ENCODE measurements around the gene MMS22L. TPM values are rescaled to one million over a fixed set of nuclear protein-coding genes. Genes with fewer than 3 reads are reported as not detected.
"Not testable (repeated sequence)": the region's sequence is repeated elsewhere in the genome, so short reads cannot be mapped to it uniquely, and the experiment has no call there.

MMS22L gene
- total RNA-seq, 1 donor from 2014 or later = 20.6 TPM

DNA sequence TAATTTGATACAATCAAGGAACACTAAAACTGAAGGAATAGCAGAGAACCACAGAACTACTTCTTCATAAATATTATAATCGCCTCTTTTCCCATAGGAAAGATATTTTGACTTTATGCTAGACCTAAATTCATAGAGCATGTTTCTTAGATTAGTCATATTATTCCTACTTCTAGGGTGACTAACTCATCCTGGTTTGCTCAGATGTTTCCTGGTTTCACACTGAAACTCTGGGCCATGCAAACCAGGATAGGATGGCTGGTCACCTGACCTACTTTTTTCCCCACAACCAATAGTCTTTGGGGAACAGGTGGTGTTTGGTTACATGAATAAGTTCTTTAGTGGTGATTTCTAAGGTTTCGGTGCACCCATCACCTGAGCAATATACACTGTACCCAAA, 42.8 kb downstream of the MMS22L start:
- DNase-seq = no peak

DNA sequence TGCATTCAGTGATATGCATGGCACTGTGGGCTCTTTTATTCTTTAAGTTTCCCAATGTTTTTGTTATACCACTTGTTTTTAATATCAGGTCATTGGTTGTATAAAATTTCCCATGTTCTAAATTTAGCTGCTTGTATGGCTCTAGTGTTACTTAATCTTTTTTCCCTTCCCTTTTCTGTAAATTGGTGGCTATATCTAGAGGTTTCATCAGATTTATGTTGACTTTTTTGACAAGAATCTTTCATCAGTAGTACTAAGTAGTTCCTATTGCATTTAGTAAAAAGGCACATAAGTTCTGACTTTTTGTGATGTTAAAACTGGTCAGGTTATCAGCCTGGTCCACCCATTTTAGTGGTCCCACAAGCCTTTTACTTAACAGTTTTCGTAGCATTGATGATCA, 51.1 kb downstream of the MMS22L start:
- no peak for DNase-seq

DNA sequence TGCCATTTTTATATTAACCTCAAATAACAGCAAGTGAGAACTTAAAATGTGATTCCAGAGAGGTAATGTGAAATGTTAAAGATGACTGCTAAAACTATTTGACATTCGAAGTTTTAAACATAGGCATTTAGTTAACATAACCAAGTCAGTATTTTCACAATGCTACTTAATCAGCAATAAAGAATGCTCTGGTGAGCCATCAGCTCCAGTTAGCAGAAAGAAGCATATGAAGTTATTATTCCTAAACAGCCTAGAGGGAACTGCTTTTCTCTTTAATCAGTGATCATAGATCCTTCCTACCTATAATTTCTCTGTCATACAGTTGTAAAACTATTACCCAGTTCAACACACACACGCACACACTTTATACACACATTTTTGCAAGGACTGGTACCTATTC, 60.1 kb downstream of the MMS22L start:
- no peak for DNase-seq

DNA sequence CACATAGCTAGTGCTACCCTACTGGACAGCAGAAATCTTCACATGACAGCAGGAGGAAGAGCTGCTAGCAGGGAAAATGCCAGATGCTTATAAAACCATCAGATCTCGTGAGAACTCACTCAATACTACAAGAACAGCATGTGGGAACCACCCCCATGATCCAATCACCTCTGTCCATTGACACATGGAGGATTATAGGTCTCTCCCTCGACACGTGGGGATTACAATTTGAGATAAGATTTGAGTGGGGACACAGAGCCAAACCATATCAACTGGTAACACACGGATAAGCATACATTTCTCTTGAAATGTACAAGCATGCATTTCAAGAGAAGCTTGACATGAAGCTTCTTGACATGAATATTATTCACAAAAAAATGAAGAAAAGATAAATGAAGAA, 64.1 kb downstream of the MMS22L start:
- no peak for DNase-seq

DNA sequence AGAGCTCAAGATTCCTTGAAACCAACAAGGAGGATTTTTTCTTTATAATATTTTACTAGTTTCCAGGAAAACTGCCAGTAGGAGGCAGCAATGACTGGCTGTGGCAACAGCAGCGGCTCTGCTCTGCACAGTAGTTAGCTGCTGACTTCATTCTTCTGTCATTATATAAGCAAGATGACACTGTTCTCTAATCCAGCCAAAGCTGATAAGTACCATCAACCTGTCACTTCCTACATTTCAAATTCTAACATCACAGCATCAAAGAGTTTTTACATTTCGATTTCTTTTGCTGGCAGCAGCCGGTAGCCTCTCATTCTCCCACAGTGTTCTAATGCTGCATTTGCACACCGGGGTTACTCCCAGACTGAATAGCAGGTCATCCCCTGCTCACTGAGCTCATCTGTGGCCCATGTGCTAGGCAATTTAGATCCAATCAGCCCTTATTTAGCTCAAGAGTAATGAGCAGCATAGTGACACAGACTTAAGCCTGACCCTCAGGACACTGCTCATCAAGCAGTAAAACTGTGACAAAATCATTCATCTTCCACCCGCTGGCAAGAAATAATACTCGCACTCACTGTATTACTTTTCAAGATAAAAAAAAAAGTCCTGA, 67.8 kb downstream of the MMS22L start:
- peak; percentile 46 for DNase-seq

DNA sequence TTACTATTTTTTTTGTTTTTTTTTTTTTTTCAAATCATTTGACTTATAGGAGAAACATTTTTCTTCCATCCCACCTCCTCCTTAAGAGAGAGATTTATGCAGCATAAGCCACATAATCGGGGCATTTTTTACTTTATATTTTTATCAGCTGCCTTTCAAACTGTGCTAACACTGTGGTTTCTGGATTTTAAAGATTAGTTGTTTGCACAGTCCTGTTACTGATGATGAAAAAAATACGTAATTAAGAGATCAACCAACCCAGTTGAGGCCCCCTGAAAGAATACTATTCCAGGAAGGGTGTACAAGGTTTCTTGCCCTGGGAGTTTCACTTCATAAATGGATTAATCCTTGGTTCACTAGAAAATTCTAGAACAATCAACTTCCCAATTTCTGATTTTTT, 68.3 kb downstream of the MMS22L start:
- no peak for DNase-seq

GRCh38 chr6:97207383-97207782, 75.6 kb downstream of the MMS22L start:
- no peak for DNase-seq

DNA sequence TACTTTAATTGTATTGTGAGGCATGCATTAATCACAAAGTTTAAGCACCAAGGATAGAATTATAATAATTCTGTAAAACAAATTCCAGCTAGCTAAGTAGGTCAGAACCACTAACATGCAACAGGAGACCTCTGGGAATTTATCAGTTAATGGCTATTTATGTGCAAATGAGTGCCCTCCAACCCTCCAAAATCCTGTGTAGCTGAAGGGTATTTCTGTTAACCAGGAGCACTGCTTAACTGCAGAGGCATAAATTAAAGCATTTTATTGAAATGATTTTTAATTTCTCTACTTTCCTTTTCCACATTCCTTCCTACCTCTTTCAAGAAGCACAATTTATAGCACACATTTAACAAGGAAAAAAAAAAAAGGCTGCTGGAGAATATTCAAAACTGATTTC, 77.0 kb downstream of the MMS22L start:
- no peak for DNase-seq

DNA sequence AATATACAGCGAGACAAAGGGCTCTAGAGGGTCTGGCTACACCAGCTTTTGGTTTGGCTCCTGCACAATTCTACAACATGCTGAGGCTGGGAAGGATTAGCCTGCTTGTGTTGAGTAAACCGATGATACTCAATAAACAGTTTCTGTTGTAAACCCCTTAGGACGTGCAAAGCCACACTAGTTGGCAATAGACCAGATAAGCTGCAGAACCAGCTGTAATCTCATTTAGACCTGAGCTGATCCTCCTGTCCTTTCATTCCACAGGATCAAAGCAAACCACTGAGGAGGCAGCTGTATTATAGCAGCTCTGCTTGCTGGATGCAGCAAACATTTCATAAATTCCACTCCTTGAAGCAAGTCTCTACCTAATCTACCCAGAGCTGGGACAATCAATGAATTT, 79.7 kb downstream of the MMS22L start:
- no peak for DNase-seq

- no peak for DNase-seq
Measured at GRCh38 chr6:97198046-97198565, 84.9 kb downstream of the MMS22L start.

- no peak for DNase-seq
Measured at GRCh38 chr6:97195117-97195516, 87.9 kb downstream of the MMS22L start.

- DNase-seq = no peak
Measured at GRCh38 chr6:97189767-97190166, 93.2 kb downstream of the MMS22L start.

DNA sequence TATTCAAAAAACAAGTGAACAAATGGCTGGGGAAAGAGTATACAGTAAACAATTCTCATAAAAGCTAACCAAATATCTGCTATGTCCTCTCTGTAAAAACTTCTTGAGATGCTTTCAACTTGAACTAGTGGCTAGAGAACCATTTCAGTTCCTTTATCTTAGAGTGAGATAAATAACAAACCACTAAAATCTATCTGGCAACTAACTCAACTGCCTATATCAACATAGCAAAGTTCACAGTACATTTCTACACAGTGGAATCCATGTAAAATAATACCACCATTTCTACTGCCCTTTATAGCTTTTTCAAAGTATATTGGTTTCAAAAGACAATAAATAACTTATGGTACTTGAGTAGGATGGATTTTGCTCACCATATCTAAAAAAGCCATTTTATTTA, 95.1 kb downstream of the MMS22L start:
- no peak for DNase-seq

- peak; percentile 16 for DNase-seq
Measured at GRCh38 chr6:97186416-97186999, 96.5 kb downstream of the MMS22L start.

DNA sequence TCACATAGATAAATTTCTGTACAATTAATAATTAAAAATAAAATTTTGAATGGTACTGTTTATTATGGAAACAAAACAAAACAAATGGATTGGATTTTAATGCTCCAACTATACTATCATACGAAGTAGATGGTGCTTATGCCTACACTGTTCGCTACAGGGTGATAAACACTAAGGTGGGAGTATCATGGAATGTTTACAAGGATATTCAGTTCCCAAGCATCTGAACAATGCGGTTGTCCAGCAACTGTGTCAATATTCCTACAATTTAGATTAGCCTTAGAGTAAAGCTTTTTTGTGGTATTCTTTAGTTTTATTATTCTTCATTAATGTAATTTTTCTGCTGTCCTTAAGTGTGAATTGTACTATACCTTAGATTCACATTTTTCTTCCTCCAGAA, 105.1 kb downstream of the MMS22L start:
- DNase-seq = no peak

- DNase-seq = no peak
Measured at GRCh38 chr6:97176468-97176867, 106.5 kb downstream of the MMS22L start.

DNA sequence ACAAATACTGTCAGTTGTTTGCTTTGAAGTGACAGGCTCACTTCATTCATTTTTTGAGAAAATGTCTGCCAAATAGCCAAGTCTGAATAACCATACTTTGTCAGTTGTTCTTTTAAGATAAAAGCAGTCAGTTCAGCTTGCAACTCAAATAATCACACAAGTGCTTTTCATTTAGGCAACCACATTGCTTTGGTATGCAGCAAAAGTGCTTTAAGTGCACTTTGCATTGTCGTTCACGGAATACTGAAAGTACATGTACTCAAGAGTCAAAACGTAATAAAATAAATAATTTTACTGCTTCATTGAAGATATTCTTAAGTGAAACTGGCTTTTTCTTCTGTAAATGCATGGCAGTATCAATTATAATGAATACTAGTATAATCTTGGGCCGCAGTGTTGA, 107.2 kb downstream of the MMS22L start:
- DNase-seq = no peak

DNA sequence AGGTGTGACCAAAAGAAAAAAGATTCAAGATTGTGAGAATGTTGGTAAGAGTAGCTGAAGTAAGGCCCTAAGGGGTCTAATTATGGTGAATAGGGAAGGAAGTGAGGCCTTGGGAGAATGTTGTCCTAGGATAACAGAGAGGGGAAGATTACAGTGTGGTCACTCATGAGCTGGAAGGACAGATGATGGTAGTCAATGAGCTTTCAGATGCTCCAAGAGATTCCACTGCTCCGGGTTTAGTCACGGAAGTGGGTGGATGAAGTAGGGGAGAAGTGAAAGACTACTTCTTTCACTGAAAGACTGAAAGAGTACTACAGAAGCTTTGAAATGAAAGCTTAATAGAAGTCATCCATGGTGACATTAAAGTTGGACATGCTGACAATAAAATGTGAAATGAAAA, 108.5 kb downstream of the MMS22L start:
- no peak for DNase-seq

DNA sequence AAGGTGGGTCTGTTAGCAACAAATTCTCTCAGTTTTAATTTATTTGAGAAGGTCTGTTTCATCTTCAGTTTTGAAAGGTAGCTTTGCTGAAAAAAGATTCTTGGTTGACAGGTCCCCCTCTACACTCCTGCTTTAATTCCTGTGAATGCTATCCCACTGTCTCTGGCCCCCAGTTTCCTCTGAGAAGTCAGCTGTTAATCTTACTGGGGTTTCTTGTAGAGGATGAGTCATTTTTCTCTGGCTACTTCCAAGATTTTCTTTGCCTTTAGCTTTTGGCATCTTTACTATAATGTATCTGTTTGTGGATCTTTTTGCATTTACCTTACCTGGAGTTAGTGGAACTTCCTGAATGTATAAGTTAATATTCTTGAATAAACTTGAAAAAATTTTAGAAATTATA, 122.7 kb downstream of the MMS22L start:
- DNase-seq = no peak

GRCh38 chr6:97155447-97155846, 127.6 kb downstream of the MMS22L start:
- DNase-seq = not testable (repeated sequence)

GRCh38 chr6:97154015-97154414, 129.0 kb downstream of the MMS22L start:
- DNase-seq = no peak

DNA sequence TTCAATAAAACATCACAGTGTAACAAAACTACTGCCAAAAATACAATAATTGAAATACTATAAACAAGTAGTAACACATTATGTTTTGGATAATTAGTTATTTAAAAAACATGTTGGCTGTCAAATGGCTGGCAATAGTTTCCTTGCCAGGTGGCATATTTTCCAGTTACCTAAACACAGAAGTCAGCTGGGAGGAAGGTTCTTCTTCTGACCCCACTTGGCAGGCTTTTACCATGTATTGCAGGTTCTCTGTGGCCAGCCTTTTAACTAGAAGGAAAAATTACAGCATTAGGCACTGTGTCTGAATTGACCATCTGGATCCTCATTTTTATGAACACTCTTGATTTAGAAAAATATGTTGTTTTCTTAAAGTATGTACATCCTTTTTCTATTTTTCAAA, 131.4 kb downstream of the MMS22L start:
- DNase-seq = no peak

DNA sequence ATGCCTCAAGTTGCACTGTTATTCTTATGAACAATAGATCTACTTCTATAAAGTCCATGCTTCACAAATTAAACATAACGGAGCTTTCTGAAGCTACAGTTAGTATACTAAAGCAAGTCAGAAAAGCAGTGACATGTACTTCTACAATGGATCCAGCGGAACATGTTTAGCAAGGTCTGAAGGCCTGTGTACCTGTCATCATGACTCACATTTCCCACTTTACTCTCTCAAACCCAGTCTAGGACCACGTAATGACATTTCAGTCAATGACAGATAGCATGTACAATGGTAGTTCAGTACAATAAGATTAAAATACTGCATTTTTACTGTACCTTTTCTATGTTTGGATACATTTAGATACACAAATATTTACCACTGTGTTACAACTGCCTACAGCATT, 132.1 kb downstream of the MMS22L start:
- DNase-seq = no peak

GRCh38 chr6:97147421-97147820, 135.6 kb downstream of the MMS22L start:
- DNase-seq = no peak

DNA sequence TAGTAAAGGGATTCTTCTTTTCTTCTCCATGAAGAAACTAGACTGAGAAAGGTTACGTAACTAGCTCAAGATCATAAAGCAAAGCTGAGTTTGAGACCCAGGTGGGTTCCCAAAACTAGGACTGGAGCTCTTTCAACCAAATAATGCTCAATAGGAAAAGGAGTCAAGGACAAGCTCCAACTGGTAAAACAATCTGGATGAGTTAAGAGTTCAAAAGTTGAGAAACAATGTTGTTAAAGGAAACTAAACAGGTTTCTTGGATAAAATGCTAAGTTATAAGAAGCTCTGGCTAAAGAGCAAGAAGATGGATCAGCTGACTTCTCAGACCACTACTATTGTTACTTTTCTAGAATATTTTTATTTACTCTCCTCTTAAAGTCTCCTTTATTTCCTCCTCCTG, 137.3 kb downstream of the MMS22L start:
- no peak for DNase-seq
